H1 (cell line): ENCODE data around the gene IL17RD. TPM values are rescaled to one million over a fixed set of nuclear protein-coding genes. Genes with fewer than 3 reads are reported as not detected.

Experiments
- CTCF ChIA-PET: fragments of 300-600 bp; sonication (Branson Sonifier 250); formaldehyde crosslinking; loops from one replicate; lab custom pipeline; 2021; ENCODE audit not compliant: partially characterized antibody; lab: Charles Lee
- POLR2A ChIA-PET: fragments of 300-600 bp; sonication (Branson Sonifier 250); formaldehyde crosslinking; loops from one replicate; lab custom pipeline; 2021; ENCODE audit warnings: inconsistent platforms; ENCODE audit not compliant: partially characterized antibody; lab: Charles Lee
- DNase-seq, 2 experiments: peaks; one replicate each; pipeline versions ENCODE4 v3.0.0 to v3.0.0-alpha.2; 2010 to 2022; ENCODE audit warnings: low spot score in 2 of 2, low read depth in 1 of 2, mixed read lengths in 1 of 2
- FAIRE-seq: peaks from 2 replicates; lab custom pipeline; 2011; peaks lifted over from hg19 to GRCh38; lab: Jason Lieb, UNC
- H2AFZ ChIP-seq: 2 replicates; pipeline ENCODE4 v1.8.1; 2012; ENCODE audit warnings: low read length, inconsistent platforms
- H2AK5ac ChIP-seq: 2 replicates; pipeline ENCODE4 v1.6.1; 2013; ENCODE audit warnings: low read depth, low read length
- H2BK120ac ChIP-seq: replicated peaks from 2 replicates; pipeline ENCODE3; 2013; ENCODE audit warnings: low read depth, low read length, inconsistent platforms
- H2BK12ac ChIP-seq: 2 replicates; pipeline ENCODE4 v1.6.1; 2013; ENCODE audit warnings: low read depth, low read length
- H2BK15ac ChIP-seq: 2 replicates; pipeline ENCODE4 v1.6.1; 2013; ENCODE audit warnings: low read length
- H2BK20ac ChIP-seq: 2 replicates; pipeline ENCODE4 v1.6.1; 2013; ENCODE audit warnings: low read length
- H2BK5ac ChIP-seq: 2 replicates; pipeline ENCODE4 v1.6.1; 2013; ENCODE audit warnings: low read depth, low read length
- H3K14ac ChIP-seq: 2 replicates; pipeline ENCODE4 v1.6.1; 2013; ENCODE audit warnings: inconsistent platforms; ENCODE audit not compliant: insufficient read length
- H3K18ac ChIP-seq: 2 replicates; pipeline ENCODE4 v1.6.1; 2013; ENCODE audit warnings: low read length; ENCODE audit errors: extremely low read depth
- H3K23ac ChIP-seq: 2 replicates; pipeline ENCODE4 v1.6.1; 2013; ENCODE audit warnings: inconsistent platforms; ENCODE audit not compliant: insufficient read length
- H3K23me2 ChIP-seq: 2 replicates; pipeline ENCODE4 v1.6.1; 2013; ENCODE audit warnings: low read depth, low read length
- H3K27ac ChIP-seq: 2 replicates; pipeline ENCODE4 v1.6.1; 2011; ENCODE audit warnings: low read depth, low read length, inconsistent platforms
- H3K27me3 ChIP-seq, 4 experiments: replicated peaks in 1 of 4; 1 replicate in 1 of 4; 2 replicates in 3 of 4; pipeline versions ENCODE4 v1.6.1 to v1.8.1; 2011 to 2013; ENCODE audit warnings: low read length in 3 of 4, mild to moderate bottlenecking in 3 of 4, inconsistent platforms in 2 of 4, mixed read lengths in 2 of 4, moderate library complexity in 1 of 4; ENCODE audit not compliant: control insufficient read depth in 3 of 4, insufficient read depth in 3 of 4; ENCODE audit errors: extremely low read depth in 1 of 4
- H3K36me3 ChIP-seq, 4 experiments: 2 replicates each; pipeline versions ENCODE4 v1.6.1 to v1.8.1; 2011 to 2013; ENCODE audit warnings: mild to moderate bottlenecking in 4 of 4, low read length in 3 of 4, moderate library complexity in 2 of 4, control low read depth in 1 of 4, inconsistent platforms in 1 of 4; ENCODE audit not compliant: insufficient read depth in 4 of 4, control insufficient read depth in 2 of 4
- H3K4ac ChIP-seq: replicated peaks from 2 replicates; pipeline ENCODE3; 2013; ENCODE audit warnings: low read length, low read depth, mixed read lengths, inconsistent platforms; ENCODE audit not compliant: insufficient read length
- H3K4me1 ChIP-seq, 4 experiments: replicated peaks in 1 of 4; 1 replicate in 1 of 4; 2 replicates in 3 of 4; pipeline versions ENCODE4 v1.6.1 to v1.8.1; 2011 to 2013; ENCODE audit warnings: low read length in 3 of 4, inconsistent platforms in 2 of 4, mixed read lengths in 1 of 4; ENCODE audit not compliant: insufficient read depth in 4 of 4, control insufficient read depth in 3 of 4
- H3K4me2 ChIP-seq, 2 experiments: 2 replicates each; pipeline versions ENCODE4 v1.6.1 to v1.8.1; 2011 to 2013; ENCODE audit warnings: low read depth in 2 of 2, low read length in 2 of 2, control low read depth in 1 of 2, inconsistent platforms in 1 of 2, mild to moderate bottlenecking in 1 of 2; ENCODE audit not compliant: insufficient read depth in 1 of 2
- H3K4me3 ChIP-seq, 4 experiments: fragments of 200-600, 300-600 bp in 1 of 4; sonication (generic), shearing (Covaris generic), sonication (Bioruptor Twin) in 1 of 4; 2 replicates each; pipeline versions ENCODE4 v1.5.1 to v1.8.1; 2011 to 2016; ENCODE audit warnings: low read length in 4 of 4, low read depth in 3 of 4, control low read depth in 2 of 4, inconsistent platforms in 2 of 4, mild to moderate bottlenecking in 2 of 4, mixed read lengths in 1 of 4, moderate library complexity in 1 of 4; ENCODE audit not compliant: insufficient read depth in 2 of 4; ENCODE audit errors: extremely low read depth in 1 of 4
- H3K56ac ChIP-seq: replicated peaks from 2 replicates; pipeline ENCODE3; 2013; ENCODE audit warnings: low read depth, mild to moderate bottlenecking, mixed read lengths, low read length, inconsistent platforms; ENCODE audit not compliant: insufficient read length
- H3K79me1 ChIP-seq: 2 replicates; pipeline ENCODE4 v1.6.1; 2013; ENCODE audit warnings: low read depth, low read length, control low read depth
- H3K79me2 ChIP-seq, 2 experiments: 2 replicates each; pipeline versions ENCODE4 v1.6.1 to v1.8.1; 2012 to 2013; ENCODE audit warnings: low read length in 2 of 2, mild to moderate bottlenecking in 2 of 2, inconsistent platforms in 1 of 2; ENCODE audit not compliant: insufficient read depth in 2 of 2, control insufficient read depth in 1 of 2
- H3K9ac ChIP-seq, 4 experiments: replicated peaks in 1 of 4; 1 replicate in 1 of 4; 2 replicates in 3 of 4; pipeline versions ENCODE4 v1.6.1 to v1.8.1; 2011 to 2013; ENCODE audit warnings: low read depth in 3 of 4, low read length in 3 of 4, control low read depth in 2 of 4, mild to moderate bottlenecking in 2 of 4, moderate library complexity in 2 of 4, inconsistent platforms in 1 of 4; ENCODE audit errors: extremely low read depth in 1 of 4
- H3K9me3 ChIP-seq, 2 experiments: 2 replicates each; pipeline versions ENCODE4 v1.6.1 to v1.8.1; 2012 to 2013; ENCODE audit warnings: mild to moderate bottlenecking in 2 of 2, moderate library complexity in 2 of 2, control low read depth in 1 of 2, inconsistent platforms in 1 of 2, low read depth in 1 of 2, low read length in 1 of 2, mixed read lengths in 1 of 2; ENCODE audit not compliant: insufficient read depth in 2 of 2
- H4K20me1 ChIP-seq, 2 experiments: replicated peaks in 1 of 2; 2 replicates each; pipeline versions ENCODE3 to v1.8.1; 2011 to 2013; ENCODE audit warnings: inconsistent platforms in 2 of 2, low read length in 2 of 2, mild to moderate bottlenecking in 1 of 2; ENCODE audit not compliant: insufficient read depth in 2 of 2, control insufficient read depth in 1 of 2
- H4K5ac ChIP-seq: 2 replicates; pipeline ENCODE4 v1.6.1; 2013; ENCODE audit warnings: low read length, low read depth, mixed read lengths, inconsistent platforms; ENCODE audit not compliant: insufficient read length
- H4K8ac ChIP-seq: 2 replicates; pipeline ENCODE4 v1.8.0; 2013; ENCODE audit warnings: mild to moderate bottlenecking, moderate library complexity, low read length, inconsistent platforms; ENCODE audit not compliant: insufficient read depth; ENCODE audit errors: extremely low read depth
- H4K91ac ChIP-seq: replicated peaks from 2 replicates; pipeline ENCODE3; 2013; ENCODE audit warnings: low read length, mixed read lengths, inconsistent platforms; ENCODE audit not compliant: insufficient read length
- CEBPB ChIP-seq: IDR thresholded peaks from 2 replicates; pipeline ENCODE4 v1.6.1; 2012; ENCODE audit warnings: low read depth, low read length
- CHD2 ChIP-seq: IDR thresholded peaks from 2 replicates; pipeline ENCODE4 v1.6.1; 2012; ENCODE audit warnings: low read length, improper control_type of control experiment
- EGR1 ChIP-seq: IDR thresholded peaks from 2 replicates; pipeline ENCODE4 v1.6.1; 2011; ENCODE audit warnings: low read depth, low read length, borderline replicate concordance
- JUN ChIP-seq: IDR thresholded peaks from 2 replicates; pipeline ENCODE4 v1.6.1; 2011; ENCODE audit warnings: low read depth, mild to moderate bottlenecking, improper control_type of control experiment, low read length
- NANOG ChIP-seq: IDR thresholded peaks from 2 replicates; pipeline ENCODE4 v1.6.1; 2011; ENCODE audit warnings: low read length, low read depth, mild to moderate bottlenecking, inconsistent platforms; ENCODE audit not compliant: insufficient read depth, poor library complexity, severe bottlenecking
- NRF1 ChIP-seq: IDR thresholded peaks from 2 replicates; pipeline ENCODE4 v1.6.1; 2011; ENCODE audit warnings: mild to moderate bottlenecking, low read depth, low read length, improper control_type of control experiment
- POLR2A ChIP-seq, 2 experiments: IDR thresholded peaks; 1 replicate in 1 of 2; 2 replicates in 1 of 2; pipeline ENCODE4 v1.6.1; 2011; ENCODE audit warnings: low read depth in 2 of 2, low read length in 2 of 2, mild to moderate bottlenecking in 2 of 2; ENCODE audit errors: control extremely low read depth in 1 of 2
- POLR2AphosphoS5 ChIP-seq: IDR thresholded peaks from 2 replicates; pipeline ENCODE4 v1.6.1; 2011; ENCODE audit warnings: low read depth, low read length
- POU5F1 ChIP-seq: IDR thresholded peaks from 2 replicates; pipeline ENCODE4 v1.6.1; 2011; ENCODE audit warnings: low read depth, mild to moderate bottlenecking, low read length, moderate library complexity
- RBBP5 ChIP-seq: IDR thresholded peaks from 2 replicates; pipeline ENCODE4 v1.7.1; 2012; ENCODE audit warnings: low read depth, mild to moderate bottlenecking, inconsistent platforms, low read length, moderate library complexity, borderline replicate concordance
- SIN3A ChIP-seq, 2 experiments: IDR thresholded peaks in 1 of 2; conservative IDR thresholded peaks in 1 of 2; 2 replicates each; pipeline ENCODE4 v1.6.1; 2011 to 2012; ENCODE audit warnings: low read length in 2 of 2, improper control_type of control experiment in 1 of 2, low read depth in 1 of 2, mild to moderate bottlenecking in 1 of 2
- SP4 ChIP-seq: IDR thresholded peaks from 2 replicates; pipeline ENCODE4 v1.6.1; 2012; ENCODE audit warnings: low read length, inconsistent platforms
- SRF ChIP-seq: IDR thresholded peaks from 2 replicates; pipeline ENCODE4 v1.6.1; 2011; ENCODE audit warnings: mild to moderate bottlenecking, low read depth, low read length, moderate library complexity
- WGBS, 2 experiments: shearing (Covaris generic) in 1 of 2; methylation state at CpG; one replicate each; pipeline versions ENCODE4 v1.1.6 to v1.1.7; 2013 to 2015; ENCODE audit warnings: low lambda C conversion rate in 2 of 2, mixed read lengths in 2 of 2, inconsistent platforms in 1 of 2, low coverage in 1 of 2, missing lambda C conversion rate in 1 of 2; ENCODE audit not compliant: insufficient replicate concordance in 2 of 2, insufficient coverage in 1 of 2, insufficient read length in 1 of 2; ENCODE audit errors: extremely low coverage in 1 of 2, missing lambda C conversion rate in 1 of 2; 5-methylcytosine and 5-hydroxymethylcytosine counted together
- polyA plus RNA-seq, 7 experiments: library from polyadenylated mRNA; depleted of rRNA in 3 of 7; stranded (reverse) in 5 of 7; unstranded in 2 of 7; fragments of >200 nt in 5 of 7; fragments of 200-250 nt in 2 of 7; gene quantifications; 1 replicate in 5 of 7; 2 replicates in 1 of 7; 4 replicates in 1 of 7; pipeline versions ENCODE4 v1.2.1 to v1.2.3, GENCODE V29; 2011 to 2013; ENCODE audit warnings: missing spikeins in 2 of 7, mixed read lengths in 2 of 7
- total RNA-seq: library from RNA; stranded (reverse); fragmentation: NEBNext Ultra II Directional; extraction: Animal tissue kit (Norgen Biotek cat#: 25700); gene quantifications from 2 replicates; pipeline ENCODE4 v1.2.1, GENCODE V29; 2021
- TF ChIP-seq, protein P1 (sequence below): IDR thresholded peaks from 2 replicates; pipeline ENCODE4 v1.6.1; 2012; ENCODE audit warnings: inconsistent platforms

The IL17RD gene
- total and polyA plus RNA-seq, 2 of the 8 experiments (the other 6 are each of a cell fraction or from before 2014, with no cell fraction given): 10.9 to 48.9 TPM

DNA sequence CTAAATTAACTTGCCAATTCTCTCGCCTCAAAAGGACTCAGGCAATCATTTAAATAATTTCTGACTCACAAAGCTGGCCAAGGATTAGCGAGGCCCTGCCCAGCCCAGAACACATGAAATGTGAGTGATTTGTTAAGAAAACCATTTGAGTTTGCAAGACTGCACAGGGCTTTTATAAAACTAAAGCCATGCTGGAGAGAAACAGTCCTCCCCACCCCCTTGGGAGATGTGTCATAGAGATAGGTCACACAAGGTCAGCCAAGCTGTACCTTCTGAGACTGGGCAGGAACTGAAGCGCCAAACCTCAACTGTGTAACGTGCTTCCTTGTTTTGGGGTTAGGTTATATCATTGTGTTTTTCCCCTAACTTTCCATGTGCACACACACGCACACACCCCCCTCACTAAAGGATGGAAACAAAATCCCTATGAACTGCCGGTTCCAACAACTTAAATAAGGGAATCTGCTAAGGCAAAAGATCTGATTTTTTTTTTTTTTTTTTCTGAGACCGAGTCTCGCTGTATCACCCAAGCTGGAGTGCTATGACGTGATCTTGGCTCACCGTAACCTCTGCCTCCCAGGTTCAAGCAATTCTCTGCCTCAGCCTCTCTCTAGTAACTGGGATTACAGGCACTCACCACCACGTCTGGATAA, 96.6 kb downstream of the IL17RD start:
- no peak overlapping the region for H2BK12ac ChIP-seq
- no peak overlapping the region for H4K91ac ChIP-seq
- H3K36me3 ChIP-seq: no peaks in the 10 kb centered on the region
- no peaks in the 10 kb centered on the region; a peak in 1 of 7 replicates for H3K4me1 ChIP-seq
- no peak overlapping the region for H3K4me2 ChIP-seq
- H4K20me1 ChIP-seq: no peaks in the 10 kb centered on the region
- FAIRE-seq (no peak), DNase-seq (no peak)
- WGBS, 2 experiments: 86% methylated on average over 11 of the region's 11 CpGs; no CpG with 5 or more reads in 1 of the 2 experiments
- H3K9me3 ChIP-seq: no peaks in the 10 kb centered on the region
- H2AK5ac ChIP-seq: no peak overlapping the region
- H2BK120ac ChIP-seq: no peak overlapping the region
- no peak overlapping the region for H3K27ac ChIP-seq
- H4K8ac ChIP-seq: no peak overlapping the region
- no peak overlapping the region for H3K56ac ChIP-seq
- no peak overlapping the region for H3K9ac ChIP-seq
- CTCF ChIA-PET: interaction anchor here (0.6 to 1.1 kb wide), 2 partner anchors 54 to 81 kb away, joined by 3 read pairs; no protein-coding TSS in a partner anchor
- no peak overlapping the region for H2BK15ac ChIP-seq
- no peak overlapping the region for H3K14ac ChIP-seq
- no peak overlapping the region for H2BK5ac ChIP-seq
- H3K79me1 ChIP-seq: no peaks in the 10 kb centered on the region
- H2AFZ ChIP-seq: no peak overlapping the region
- no peak overlapping the region for H3K23ac ChIP-seq
- POLR2A ChIA-PET: interaction anchor here (0.6 to 1.1 kb wide), 2 partner anchors 17 to 20 kb away, joined by 3 read pairs; no protein-coding TSS in a partner anchor
- no peak overlapping the region for H3K4me3 ChIP-seq
- H3K23me2 ChIP-seq: no peaks in the 10 kb centered on the region
- H3K18ac ChIP-seq: no peak overlapping the region
- no peak overlapping the region for H3K4ac ChIP-seq
- H4K5ac ChIP-seq: no peak overlapping the region
- no peaks in the 10 kb centered on the region for H3K27me3 ChIP-seq
- no peaks in the 10 kb centered on the region for H3K79me2 ChIP-seq
- H2BK20ac ChIP-seq: no peak overlapping the region
- TF ChIP-seq RBBP5: no peak
- no peak for TF ChIP-seq POLR2A (IDR thresholded peaks at IDR 0.05; ENCODE audit: control extremely low read depth in 1 of 2, low read depth in 2 of 2, low read length in 2 of 2)
- no peak for TF ChIP-seq POU5F1
- TF ChIP-seq, protein P1, sequence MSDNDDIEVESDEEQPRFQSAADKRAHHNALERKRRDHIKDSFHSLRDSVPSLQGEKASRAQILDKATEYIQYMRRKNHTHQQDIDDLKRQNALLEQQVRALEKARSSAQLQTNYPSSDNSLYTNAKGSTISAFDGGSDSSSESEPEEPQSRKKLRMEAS: no peak
- no peak for TF ChIP-seq SIN3A (conservative IDR thresholded peaks at IDR 0.05 in 1 of 2, IDR thresholded peaks at IDR 0.05 in 1 of 2; ENCODE audit: low read depth in 1 of 2, low read length in 2 of 2)
- no peak for TF ChIP-seq EGR1
- TF ChIP-seq JUN: no peak
- TF ChIP-seq CHD2: no peak
- no peak for TF ChIP-seq SRF
- TF ChIP-seq CEBPB: no peak
- no peak for TF ChIP-seq SP4
- no peak for TF ChIP-seq POLR2AphosphoS5
- no peak for TF ChIP-seq NRF1
- TF ChIP-seq NANOG: no peak
